ENCODE results near the gene GSE1.

GSE1 gene

DNA sequence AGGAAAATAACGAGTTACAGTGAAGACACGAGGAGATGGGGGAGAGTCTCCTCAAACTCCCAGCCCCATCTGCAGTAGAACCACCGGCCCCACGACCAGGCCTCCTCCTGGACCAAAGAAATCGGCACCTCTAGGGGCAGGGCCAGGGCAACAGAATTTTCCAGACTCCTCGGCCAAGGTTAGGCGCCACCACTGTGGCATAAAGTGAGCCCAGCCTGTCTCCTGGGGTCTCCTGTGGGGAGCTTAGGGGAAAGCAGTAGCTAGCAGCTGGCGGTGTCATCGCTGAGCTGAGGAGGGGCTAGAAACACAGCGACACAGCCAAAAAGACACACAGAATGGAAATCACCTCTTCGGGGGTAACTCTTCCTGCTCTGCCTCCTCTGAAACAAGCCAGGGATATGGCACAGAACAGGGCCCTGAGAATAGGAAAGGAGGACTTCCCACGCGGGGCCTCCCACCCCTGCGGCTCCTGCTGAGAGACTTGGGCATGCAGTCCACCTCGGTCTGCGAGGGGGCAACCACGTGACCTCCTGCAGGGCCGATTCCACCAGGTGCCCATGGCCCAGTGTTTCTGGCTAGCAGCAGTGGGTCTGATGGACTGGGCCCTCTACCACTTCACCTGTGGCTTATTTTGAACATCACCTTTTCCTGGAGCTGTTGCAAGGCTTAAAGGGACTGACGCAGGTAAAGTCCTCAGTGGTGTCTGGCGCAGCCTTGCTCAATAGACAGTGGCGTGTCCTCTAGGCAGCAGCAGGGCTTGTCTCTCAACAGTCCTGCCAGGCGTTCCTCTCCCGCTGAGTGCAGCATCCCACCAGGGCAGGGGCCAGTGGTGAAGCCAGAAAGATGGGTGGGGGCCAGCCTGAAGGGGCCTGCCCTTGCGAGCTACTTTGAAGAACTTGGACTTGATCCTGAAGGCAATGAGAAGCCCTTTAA is 82.3 kb downstream of the GSE1 start:
- DNase-seq (ENCODE audit: extremely low read depth in 1 of 2, low read depth in 1 of 2): no peak

DNA sequence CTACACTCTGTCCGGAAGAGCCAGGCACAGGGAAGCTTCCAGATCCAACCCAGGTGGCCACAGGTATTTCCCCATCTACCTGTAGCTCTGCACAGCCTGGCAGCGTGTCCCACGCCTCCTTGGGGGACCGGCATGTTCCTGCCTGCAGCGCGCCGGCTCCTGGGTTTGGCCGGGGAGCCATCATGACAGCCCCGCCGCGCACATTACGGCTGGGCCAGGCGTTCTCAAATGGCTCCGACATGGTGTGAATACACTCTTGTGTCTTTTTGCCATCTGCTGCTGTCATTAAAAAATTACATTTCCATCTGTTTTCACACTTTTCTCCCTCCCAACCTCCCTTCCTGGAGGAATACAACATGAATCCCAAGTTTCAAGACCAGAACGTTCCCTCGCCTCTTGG is 83.7 kb downstream of the GSE1 start:
- DNase-seq (ENCODE audit: extremely low read depth in 1 of 2, low read depth in 1 of 2): no peak

DNA sequence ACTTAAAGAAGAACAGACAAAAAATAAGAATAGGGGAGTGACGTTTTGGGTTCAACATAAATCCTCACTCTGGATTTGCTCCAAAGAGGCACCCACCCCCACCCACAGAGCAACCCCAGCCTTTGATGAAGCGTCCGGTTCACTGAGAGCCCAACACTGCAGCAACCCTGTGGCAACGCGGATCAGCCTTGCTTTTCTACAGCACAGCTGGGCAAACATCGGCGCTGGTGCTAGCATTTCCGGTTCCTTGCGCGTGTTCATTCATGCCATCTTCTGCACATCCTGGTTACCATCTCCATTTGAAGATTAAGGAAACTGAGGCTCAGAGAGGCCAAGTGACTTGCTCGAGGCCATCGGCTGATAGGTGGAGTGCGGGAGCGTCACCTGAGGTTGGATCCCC is 84.3 kb downstream of the GSE1 start:
- no peak for DNase-seq (ENCODE audit: extremely low read depth in 1 of 2, low read depth in 1 of 2)

DNA sequence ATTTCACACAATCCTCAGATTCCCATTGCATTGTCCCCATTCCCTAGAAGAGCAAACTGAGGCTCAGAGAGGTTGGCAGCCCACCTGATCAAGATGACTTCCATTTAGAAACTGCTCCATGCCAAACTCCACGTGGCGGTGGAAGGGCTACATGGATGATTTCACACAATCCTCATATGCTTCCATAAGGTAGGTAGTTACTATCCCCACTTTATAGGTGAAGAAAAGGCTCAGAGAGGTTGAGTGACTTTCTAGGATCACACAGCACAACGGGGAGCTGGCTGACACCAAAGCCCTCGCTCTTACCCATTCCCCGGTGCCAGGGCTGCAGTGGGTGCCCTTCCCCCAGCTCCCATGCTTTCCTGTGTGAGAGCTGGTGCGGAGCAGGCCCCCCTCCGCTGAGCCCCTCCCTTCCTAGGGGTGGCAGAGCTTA is 85.4 kb downstream of the GSE1 start:
- no peak for DNase-seq (ENCODE audit: extremely low read depth in 1 of 2, low read depth in 1 of 2)

DNA sequence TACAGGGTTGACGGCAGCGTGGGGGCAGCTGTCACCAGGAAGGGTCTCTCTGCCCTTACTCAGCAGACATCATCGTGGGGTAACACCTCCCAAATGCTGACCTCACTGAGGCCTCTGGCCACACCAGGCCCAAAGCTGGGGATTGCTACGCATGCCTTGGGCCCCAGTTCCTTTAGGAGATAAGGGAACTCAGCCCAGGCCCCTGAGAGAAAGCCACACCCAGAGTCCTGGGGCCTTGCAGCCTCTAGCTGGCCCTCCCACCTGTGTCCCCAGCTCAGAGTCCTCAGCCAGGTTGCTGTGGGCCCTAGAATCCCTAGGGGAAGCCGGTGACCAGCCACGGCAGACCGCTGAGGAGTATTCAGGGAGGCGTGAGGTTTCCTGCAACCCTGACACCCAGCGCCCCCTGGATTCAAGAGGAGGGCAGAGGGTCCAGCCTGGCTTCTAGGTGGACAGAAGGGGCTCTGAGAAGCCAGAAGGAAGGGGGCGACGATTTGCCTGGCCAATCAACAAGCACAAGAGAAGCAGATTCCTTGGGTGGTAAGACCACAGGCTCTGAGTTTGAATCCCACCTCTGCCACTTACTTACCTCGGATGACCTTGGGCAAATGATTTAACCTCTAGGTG is 85.9 kb downstream of the GSE1 start:
- DNase-seq (ENCODE audit: extremely low read depth in 1 of 2, low read depth in 1 of 2): no peak

DNA sequence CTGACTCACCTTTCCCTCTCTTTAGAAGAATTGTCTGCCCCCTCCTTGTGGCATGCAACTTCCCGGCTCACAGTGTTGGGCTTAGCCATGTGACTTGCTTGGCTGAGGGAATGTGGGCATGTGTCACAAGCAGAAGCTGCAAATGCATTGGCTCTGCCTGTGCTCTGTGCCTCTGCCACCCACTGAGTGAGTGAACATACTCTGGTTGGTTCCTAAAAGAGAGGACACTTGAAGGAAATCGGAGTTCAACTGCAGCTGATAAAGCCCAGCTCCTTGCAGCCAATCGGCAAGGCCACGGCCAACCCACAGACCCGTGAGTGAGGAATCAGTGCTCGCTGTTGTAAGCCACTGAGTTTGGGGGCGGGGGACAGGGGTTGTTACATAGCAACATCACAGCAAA is 86.5 kb downstream of the GSE1 start:
- DNase-seq (ENCODE audit: extremely low read depth in 1 of 2, low read depth in 1 of 2): no peak

DNA sequence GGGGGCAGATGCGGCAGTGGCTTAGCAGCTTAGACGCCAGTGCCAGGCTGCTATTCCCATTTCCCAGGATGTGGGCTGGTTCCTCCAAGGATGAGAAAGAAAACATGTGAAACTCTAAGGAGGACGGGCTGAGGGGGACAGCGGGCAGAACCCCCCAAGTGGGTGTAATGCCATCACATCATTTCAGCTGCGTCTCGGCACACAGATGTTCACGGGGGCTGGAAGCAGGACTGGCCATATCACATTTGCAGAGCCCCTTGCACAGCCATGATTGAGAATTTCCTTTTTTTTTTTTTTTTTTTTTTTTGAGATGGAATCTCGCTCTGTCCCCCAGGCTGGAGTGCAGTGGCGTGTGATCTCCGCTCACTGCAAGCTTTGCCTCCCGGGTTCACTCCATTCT is 90.9 kb downstream of the GSE1 start:
- DNase-seq (ENCODE audit: extremely low read depth in 1 of 2, low read depth in 1 of 2): no peak

DNA sequence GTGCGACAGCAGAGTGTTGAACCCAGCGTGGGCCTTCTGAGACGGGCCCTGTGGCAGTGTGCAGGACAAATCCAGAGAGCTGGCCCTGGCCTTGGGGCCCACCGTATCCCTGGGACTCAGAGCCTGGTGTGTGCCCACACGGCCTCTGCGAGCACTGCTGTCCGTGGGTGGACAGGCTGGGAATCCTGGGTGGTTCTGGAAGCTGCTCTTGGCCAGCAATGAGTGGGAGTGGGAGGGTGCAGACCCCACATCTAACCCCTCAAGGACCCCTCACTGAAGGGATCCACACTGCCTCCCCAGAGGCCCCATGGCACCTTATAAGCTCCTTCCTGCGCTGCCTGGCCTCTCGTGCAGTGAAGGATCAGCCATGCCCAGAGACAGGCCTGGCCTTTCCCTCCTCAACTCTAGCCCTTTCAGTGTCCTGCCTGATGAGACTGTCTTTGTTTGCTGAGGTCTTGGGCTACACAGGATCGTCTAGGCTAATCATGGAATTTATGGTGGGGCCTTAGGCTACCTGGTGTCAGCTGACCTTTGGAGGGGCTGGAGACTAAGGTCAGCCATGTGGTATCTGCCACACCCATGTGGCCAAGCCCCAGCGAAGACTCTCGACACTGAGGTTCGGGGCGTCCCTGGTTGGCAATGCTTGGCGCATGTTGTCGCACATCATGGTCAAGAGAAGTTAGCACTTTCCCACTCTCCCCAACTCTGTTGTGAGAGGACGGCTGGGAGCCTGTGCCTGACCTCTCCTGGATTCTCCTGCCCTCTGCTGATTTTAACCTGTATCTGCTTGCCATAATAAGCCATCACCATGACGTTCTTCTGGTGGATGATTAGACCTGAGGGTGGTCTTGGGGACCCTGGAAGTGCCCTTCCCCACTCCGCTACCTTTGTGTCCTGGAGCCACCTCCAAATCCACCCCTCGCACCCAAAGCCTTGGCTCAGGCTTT is 92.1 kb downstream of the GSE1 start:
- no peak for DNase-seq (ENCODE audit: extremely low read depth in 1 of 2, low read depth in 1 of 2)

DNA sequence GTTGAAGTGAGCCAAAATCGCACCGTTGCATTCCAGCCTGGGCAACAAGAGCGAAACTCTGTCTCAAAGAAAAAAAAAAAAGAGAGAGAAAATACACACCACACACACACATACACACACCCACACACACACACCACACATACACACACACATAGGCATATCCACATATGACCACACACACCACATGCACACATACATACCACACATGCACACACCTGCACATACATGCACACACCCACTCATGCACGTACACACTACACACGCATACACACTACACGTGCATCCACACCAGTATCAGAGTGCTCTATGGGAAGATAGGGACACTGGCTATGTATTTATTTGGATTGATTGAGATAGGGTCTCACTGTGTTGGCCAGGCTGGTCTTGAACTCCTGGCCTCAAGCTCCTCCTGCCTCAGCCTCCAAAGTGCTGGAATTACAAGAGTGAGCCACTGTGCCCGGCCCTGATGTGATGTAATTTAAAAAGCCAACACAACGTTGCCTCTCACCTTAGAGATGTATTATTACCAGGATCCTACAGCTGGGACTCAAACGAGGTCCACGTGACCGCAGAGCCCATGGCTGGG is 93.4 kb downstream of the GSE1 start:
- DNase-seq (ENCODE audit: extremely low read depth in 1 of 2, low read depth in 1 of 2): no peak

DNA sequence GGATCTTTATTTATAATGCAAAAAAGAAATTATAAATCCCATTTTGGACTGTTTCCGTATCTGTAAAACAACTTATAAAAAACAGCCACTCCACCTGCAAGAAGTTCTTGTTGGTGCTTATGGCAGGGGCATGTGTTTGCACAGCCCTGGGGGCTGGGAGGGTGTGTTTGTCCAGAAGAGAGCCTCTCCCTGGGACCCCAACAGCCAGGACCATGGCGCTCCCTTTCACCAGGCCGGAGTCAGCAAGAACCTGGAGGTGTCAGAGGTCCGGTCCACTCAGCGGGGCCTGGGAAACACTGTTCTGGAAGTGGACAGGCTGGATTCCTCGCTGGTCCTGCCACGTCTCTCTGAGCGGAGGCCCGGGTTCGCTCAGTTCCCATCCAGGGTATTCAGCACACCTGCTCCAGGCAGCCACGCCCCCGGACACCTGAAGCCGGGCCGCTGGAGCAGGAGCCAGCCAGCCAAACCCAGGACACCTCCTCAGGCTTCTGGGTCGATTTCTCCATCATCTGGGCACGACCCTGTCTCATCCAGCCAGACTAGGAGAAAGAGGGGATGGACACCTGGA is 94.5 kb downstream of the GSE1 start:
- DNase-seq (ENCODE audit: extremely low read depth in 1 of 2, low read depth in 1 of 2): no peak

DNA sequence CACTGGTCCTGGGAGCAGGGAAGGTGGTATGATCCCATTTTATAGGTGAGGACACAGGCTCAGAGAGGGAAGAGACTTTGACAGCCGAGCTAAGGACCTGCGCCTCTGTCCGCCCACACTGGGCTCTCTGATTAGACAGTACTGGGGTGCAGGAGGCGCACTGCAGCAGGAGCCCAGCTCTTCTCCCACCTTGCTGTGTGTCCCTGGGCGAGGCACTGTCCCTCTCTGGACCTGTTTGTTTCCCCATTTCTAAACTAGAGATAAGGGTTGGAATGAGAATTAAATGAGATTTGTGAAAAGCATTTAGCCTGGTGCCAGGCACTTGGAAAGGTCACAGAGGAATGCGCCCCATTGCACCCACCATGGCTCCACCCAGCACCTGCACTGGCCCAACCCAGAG is 95.2 kb downstream of the GSE1 start:
- DNase-seq (ENCODE audit: extremely low read depth in 1 of 2, low read depth in 1 of 2): no peak

DNA sequence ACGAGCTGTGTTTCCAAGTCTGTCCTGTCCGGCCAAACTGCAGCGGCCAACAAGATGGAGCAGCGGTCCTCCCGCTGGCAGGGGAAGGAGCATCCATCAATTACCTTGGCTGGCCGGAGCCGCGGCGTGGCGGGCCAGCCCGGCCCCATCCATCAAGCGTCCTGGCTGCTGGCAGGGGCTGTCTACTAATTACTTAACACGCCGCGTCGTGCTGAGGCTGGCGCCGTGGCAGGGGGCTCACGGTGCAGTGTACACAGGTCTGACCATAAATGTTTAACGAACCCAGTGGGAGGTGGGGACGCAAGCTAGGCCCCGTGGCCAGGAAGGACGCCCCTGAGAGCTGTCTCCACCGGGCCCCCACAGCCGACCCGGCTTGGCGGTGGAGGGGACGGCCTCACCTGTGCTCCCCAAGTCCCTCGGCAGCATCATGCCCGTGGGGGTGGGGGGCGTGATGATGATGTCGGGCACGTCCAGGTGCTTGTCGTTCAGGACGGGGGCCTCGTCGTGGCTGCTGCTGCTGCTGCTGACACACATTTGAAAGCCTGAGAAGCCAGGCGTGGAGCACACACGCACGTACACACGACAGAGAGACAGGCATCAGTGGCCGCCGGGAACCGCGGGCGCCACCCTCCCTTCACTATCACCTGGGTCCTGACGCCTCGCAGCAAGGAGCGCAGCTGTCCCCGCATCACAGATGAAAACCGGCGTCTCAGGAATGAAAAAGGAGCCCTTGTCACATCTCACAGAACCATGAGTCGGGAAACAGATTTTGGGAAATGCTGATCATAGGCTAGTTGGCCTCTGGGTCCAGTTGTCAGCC is 96.9 kb downstream of the GSE1 start:
- DNase-seq (ENCODE audit: extremely low read depth in 1 of 2, low read depth in 1 of 2): no peak

DNA sequence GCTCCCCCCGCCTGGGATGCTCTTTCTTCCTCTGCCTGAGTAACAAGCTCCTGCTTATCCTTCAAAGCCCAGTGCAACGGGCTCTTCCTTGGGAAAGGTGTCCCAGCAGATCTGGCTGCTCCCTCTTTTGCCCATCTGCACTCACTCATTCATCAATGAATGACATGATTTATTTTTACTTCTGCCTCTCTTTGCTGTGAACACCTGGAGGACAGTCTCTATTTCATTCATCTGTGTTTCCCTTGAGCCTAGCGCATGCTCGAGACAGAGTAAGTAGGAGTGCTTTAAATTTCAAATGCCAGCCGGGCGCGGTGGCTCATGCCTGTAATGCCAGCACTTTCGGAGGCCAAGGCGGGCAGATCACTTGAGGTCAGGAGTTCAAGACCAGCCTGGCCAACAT is 97.6 kb downstream of the GSE1 start:
- no peak for DNase-seq (ENCODE audit: extremely low read depth in 1 of 2, low read depth in 1 of 2)

DNA sequence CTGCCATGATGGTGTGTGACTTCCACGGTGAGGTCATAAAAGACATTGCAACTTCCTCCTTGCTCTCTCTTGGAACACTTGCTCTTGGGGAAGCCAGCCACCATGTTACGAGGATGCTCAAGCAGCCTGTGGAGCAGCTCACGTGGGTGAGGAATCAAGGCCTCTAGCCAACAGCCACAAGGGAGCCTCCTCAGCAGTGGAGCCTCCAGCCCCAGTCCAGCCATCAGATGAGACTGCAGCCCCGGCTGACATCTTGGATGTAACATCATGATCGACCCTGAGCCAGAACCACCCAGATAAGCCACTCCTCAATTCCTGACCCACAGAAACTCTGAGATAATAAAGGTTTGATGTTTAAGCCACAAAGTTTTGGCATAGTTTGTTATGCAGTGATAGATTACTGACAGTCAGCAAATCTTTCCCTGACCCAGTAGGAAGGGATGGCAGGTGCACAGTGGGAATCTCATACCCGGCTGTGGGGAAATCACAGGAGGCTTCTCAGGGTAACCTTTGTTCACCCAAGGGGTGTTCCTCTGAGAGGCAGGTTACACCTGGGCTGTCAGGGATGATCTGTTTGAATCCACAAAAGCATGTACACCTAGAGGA is 99.0 kb downstream of the GSE1 start:
- no peak for DNase-seq (ENCODE audit: extremely low read depth in 1 of 2, low read depth in 1 of 2)

DNA sequence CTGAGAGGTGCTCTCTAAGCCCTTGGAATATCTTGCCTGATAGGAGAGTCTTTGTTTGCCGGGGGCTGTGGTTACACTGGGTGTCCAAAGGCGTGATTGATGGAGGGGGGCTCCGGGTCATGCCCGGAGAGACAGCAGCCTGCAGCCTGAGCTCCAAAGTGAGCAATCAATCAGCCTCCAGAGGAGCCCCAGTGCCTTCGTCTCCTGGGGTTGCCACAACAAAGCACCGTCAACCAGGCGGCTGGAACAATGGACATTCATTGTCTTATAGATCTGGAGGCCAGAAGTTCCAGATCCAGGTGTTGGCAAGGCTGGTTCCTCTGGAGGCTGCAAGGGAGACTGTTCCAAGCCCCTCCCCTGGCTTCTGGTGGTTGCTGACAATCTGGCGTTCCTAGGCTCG is 99.7 kb downstream of the GSE1 start:
- DNase-seq (ENCODE audit: extremely low read depth in 1 of 2, low read depth in 1 of 2): no peak

DNA sequence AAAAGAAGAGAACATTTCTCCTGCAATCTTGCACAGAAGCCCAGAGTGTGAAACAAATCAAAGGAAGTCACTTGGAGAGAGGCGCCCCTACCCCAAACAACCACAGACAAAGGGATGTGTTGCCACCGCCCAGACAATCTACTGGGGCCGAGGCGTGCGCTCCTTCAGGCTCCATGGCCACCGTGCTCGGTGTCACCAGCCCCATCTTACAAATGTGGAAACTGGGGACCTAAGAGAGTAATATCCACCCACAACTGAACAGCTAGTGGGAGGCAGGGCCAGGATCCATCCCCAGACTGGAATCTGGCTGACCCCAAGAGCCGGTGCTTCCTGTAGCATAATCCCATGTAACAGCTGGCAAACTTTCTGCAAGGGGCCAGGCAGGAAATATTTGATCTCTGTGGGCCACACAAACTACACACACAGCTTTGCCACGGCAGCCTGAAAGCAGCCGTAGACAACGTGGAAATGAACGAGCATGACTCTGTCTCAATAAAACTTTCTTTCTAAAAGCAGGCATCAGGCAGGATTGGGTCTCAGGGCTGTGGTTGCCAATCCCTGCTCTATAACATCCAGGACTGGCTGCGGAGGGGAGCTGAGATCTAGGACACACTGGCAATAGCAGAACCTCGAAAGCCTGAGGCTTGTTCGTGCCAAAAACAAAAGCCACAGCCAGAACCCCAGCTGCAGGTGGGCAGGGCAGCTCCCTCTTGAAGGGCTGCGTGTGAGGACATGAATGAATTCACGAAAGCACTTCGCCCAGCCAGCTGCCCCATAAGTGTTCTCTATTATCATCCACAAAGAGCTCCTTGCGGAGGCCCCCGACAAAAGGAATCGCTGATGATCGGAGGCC is 102.3 kb downstream of the GSE1 start:
- no peak for DNase-seq (ENCODE audit: extremely low read depth in 1 of 2, low read depth in 1 of 2)

DNA sequence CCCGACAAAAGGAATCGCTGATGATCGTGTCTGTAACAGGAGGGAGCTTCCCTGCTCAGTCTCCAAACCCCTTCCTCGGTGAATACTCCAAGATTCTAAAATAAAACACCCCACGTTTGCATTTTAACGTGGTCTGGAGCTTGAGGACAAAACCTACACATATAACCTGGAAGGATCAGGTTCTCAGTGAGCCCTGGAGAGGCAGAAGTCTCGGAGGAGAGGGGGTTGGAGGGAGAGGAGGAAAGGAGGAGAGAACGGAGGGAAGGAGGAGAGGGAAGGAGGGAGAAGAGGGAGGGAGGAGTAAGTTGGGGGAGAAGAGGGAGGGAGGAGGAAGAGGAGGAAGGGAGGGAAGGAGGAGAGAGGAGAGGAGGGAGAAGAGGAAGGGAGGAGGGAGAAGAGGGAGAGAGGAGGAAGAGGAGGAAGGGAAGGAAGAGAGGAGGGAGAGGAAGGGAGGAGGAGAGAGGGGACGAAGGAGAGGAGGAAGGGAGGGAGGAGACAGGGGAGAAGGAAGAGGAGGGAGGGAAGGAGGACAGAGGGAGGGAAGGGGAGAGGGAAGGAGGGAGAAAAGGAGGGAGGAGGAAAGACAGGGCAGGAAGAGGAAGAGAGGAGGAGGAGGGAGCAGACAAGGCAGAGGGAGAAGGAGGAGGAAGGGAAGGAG is 103.0 kb downstream of the GSE1 start:
- no peak for DNase-seq (ENCODE audit: extremely low read depth in 1 of 2, low read depth in 1 of 2)

DNA sequence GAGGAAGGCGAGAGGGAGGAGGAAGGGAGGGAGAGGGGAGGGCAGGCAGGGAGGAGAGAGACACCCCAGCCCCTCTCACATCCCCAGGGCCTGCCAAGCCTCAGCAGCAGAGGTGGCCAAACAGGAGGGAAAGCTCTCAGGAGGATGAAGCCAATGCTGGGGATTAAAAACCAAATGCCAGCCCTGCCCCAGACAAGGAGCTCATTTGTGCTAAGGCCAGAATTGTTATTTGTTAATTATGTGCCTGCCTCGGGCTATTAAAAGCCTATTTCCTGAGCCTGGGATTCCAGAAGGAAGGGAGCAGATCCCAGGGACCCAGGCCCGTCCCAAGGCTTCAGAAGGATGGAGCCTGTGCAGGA is 103.5 kb downstream of the GSE1 start:
- no peak for DNase-seq (ENCODE audit: extremely low read depth in 1 of 2, low read depth in 1 of 2)
